HepG2 (cell line): ENCODE results near the gene SEC24A. TPM values are rescaled to one million over a fixed set of nuclear protein-coding genes. Genes with fewer than 3 reads are reported as not detected.

Experiments
- CREBL2 ChIP-seq: sonication (generic); formaldehyde crosslinking; IDR thresholded peaks from 2 replicates; pipeline ENCODE4 v1.8.1; 2023; ENCODE audit warnings: missing genetic modification reagents, mild to moderate bottlenecking, borderline replicate concordance
- E2F2 ChIP-seq: sonication (generic); formaldehyde crosslinking; IDR thresholded peaks from 2 replicates; pipeline ENCODE4 v1.4.0; 2020; ENCODE audit warnings: missing genetic modification reagents, borderline replicate concordance
- FOXA3 ChIP-seq: IDR thresholded peaks from 2 replicates; pipeline ENCODE4 v1.6.1; 2016; ENCODE audit warnings: missing genetic modification reagents, missing compliant biosample characterization
- GABPA ChIP-seq, 2 experiments: IDR thresholded peaks; 2 replicates each; pipeline ENCODE4 v1.6.1; 2011 to 2016; ENCODE audit warnings: low read depth in 2 of 2, low read length in 1 of 2, missing biosample characterization in 1 of 2, missing genetic modification characterization in 1 of 2
- HCFC1 ChIP-seq: fragments of 150-350 bp; IDR thresholded peaks from 2 replicates; pipeline ENCODE4 v1.6.1; 2014; ENCODE audit warnings: low read depth, low read length
- JUND ChIP-seq: sonication (generic); formaldehyde crosslinking; IDR thresholded peaks from 2 replicates; pipeline ENCODE4 v1.8.0; 2022; ENCODE audit warnings: mild to moderate bottlenecking, missing genetic modification reagents
- LCORL ChIP-seq, 2 experiments: fragments of 450-650 bp in 1 of 2; sonication (generic) in 1 of 2; formaldehyde crosslinking in 1 of 2; IDR thresholded peaks; 2 replicates each; pipeline versions ENCODE4 v1.5.0 to v1.6.1; 2017 to 2020; ENCODE audit warnings: antibody characterized with exemption in 1 of 2, missing genetic modification reagents in 1 of 2
- MAFG ChIP-seq: sonication (generic); formaldehyde crosslinking; IDR thresholded peaks from 2 replicates; pipeline ENCODE4 v1.5.1; 2020; ENCODE audit warnings: mild to moderate bottlenecking, missing genetic modification reagents
- NKX3-1 ChIP-seq: sonication (generic); formaldehyde crosslinking; IDR thresholded peaks from 2 replicates; pipeline ENCODE4 v1.5.0; 2020; ENCODE audit warnings: missing genetic modification reagents
- PHF21A ChIP-seq: sonication (generic); formaldehyde crosslinking; IDR thresholded peaks from 2 replicates; pipeline ENCODE4 v1.5.0; 2020; ENCODE audit warnings: mild to moderate bottlenecking, missing genetic modification reagents
- PHF5A ChIP-seq: IDR thresholded peaks from one replicate; pipeline ENCODE4 v1.6.1; 2018; ENCODE audit warnings: low read depth, missing genetic modification reagents; ENCODE audit not compliant: unreplicated experiment
- ZBTB46 ChIP-seq: sonication (generic); formaldehyde crosslinking; IDR thresholded peaks from 2 replicates; pipeline ENCODE4 v1.4.0; 2020; ENCODE audit warnings: mild to moderate bottlenecking, missing genetic modification reagents, borderline replicate concordance
- ZNF224 ChIP-seq: sonication (generic); formaldehyde crosslinking; IDR thresholded peaks from 2 replicates; pipeline ENCODE4 v1.5.0; 2020; ENCODE audit warnings: mild to moderate bottlenecking, missing genetic modification reagents
- ZNF234 ChIP-seq: sonication (generic); formaldehyde crosslinking; conservative IDR thresholded peaks from 2 replicates; pipeline ENCODE4 v1.5.1; 2020; ENCODE audit warnings: mild to moderate bottlenecking, missing genetic modification reagents
- ZNF775 ChIP-seq: sonication (generic); formaldehyde crosslinking; IDR thresholded peaks from 2 replicates; pipeline ENCODE4 v1.4.0; 2020; ENCODE audit warnings: missing genetic modification reagents, mild to moderate bottlenecking, moderate library complexity, borderline replicate concordance
- ZNF780A ChIP-seq: sonication (generic); formaldehyde crosslinking; IDR thresholded peaks from 2 replicates; pipeline ENCODE4 v1.8.0; 2022; ENCODE audit warnings: mild to moderate bottlenecking, missing genetic modification reagents, moderate library complexity
- polyA plus RNA-seq, 8 experiments: library from polyadenylated mRNA; depleted of rRNA in 3 of 8; stranded (reverse) in 7 of 8; unstranded in 1 of 8; fragments of >200 nt; fragmentation: Illumina TruSeq in 4 of 8; extraction: Trizol in 4 of 8; gene quantifications; 2 replicates each; pipeline versions ENCODE4 v1.2.1 to v1.2.3, GENCODE V29; 2011 to 2016; ENCODE audit warnings: low read depth in 4 of 8, missing spikeins in 1 of 8, mixed read lengths in 1 of 8; ENCODE audit not compliant: insufficient read depth in 1 of 8
- total RNA-seq, 5 experiments: library from RNA; depleted of rRNA; stranded (reverse); fragments of >200 nt; fragmentation: Illumina TruSeq; extraction: Trizol; gene quantifications; 2 replicates each; pipeline ENCODE4 v1.2.3, GENCODE V29; 2016; ENCODE audit warnings: low read depth in 1 of 5
- TF ChIP-seq, protein P1 (sequence below): sonication (generic); formaldehyde crosslinking; IDR thresholded peaks from 2 replicates; pipeline ENCODE4 v1.4.0; 2020; ENCODE audit warnings: missing genetic modification reagents
- TF ChIP-seq, protein P2 (sequence below): sonication (generic); formaldehyde crosslinking; conservative IDR thresholded peaks from 2 replicates; pipeline ENCODE4 v1.4.0; 2020; ENCODE audit warnings: missing genetic modification reagents
- TF ChIP-seq, protein P3 (sequence below): sonication (generic); formaldehyde crosslinking; IDR thresholded peaks from 2 replicates; pipeline ENCODE4 v1.9.0; 2022; ENCODE audit warnings: missing genetic modification reagents, mild to moderate bottlenecking, borderline replicate concordance

SEC24A gene
- total and polyA plus RNA-seq, 2 of the 13 experiments (the other 11 are each of a cell fraction or from before 2014, with no cell fraction given), result 30.5 to 56.8 TPM

DNA sequence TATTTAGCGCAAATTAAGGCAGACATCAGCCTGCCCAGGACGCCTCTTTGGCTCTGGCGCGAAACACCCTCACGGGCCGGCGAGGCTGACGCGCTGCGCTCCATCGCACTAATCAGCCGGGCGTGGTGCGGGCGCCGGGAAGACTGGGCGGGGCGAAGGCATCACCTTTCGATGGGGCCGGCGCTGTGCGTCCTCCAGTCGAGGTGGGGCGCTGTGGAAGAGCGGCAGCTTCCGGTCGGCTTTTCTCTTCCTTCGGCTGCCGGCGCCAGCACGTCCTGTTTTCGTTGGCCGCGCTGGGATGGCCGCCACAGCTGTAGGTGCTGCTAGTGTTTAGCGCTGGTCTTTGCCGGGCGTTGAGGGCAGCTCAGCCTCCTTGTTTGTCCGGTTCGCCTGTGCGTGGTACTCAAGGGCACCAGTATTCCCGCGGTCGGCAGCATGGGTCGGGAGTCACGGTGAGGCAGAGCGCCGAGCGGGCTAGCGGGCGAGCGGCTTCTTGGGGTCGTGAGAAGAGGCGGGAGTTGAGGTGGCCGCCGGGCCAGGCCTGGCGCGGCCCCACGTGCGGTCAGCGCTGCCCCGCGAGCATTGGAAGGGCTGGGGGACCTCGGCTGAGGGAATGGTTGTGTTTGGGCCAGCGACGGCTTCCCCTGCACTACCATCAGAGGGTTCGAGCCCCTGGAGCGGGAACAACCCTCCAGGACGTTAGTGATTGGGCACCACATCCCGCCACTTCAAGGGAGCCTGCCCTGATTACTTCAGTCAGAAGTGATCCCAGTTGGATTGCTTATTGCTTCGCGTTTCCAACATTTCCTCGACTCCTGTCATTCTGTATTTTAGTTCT, 110.1 kb downstream of the SEC24A start, which contains the start of gene DDX46 (continued):
- TF ChIP-seq ZNF780A, result peak; percentile 81; the same call in 1 of the 2 replicates
- TF ChIP-seq PHF21A (CRISPR knock-in tag), result peak; percentile 80
- peak; percentile 97 for TF ChIP-seq GABPA (IDR thresholded peaks at IDR 0.05; ENCODE audit: low read depth, low read length)
- TF ChIP-seq GABPA (CRISPR knock-in tag; IDR thresholded peaks at IDR 0.05; ENCODE audit: low read depth), result peak; percentile 98
- no peak for TF ChIP-seq CREBL2
- no peak for TF ChIP-seq MAFG (CRISPR knock-in tag)
- TF ChIP-seq NKX3-1 (CRISPR knock-in tag), result no peak
- TF ChIP-seq ZBTB46 (CRISPR knock-in tag), result peak; percentile 41; the same call in 1 of the 2 replicates
- no peak for TF ChIP-seq JUND (CRISPR knock-in tag)
- TF ChIP-seq LCORL (IDR thresholded peaks at IDR 0.05), result no peak
- peak; percentile 76 for TF ChIP-seq LCORL (CRISPR knock-in tag; IDR thresholded peaks at IDR 0.05)
- peak; percentile 71 for TF ChIP-seq FOXA3 (CRISPR knock-in tag)
- peak; percentile 58 for TF ChIP-seq PHF5A (CRISPR knock-in tag)
- peak; percentile 75; the same call in 1 of the 2 replicates for TF ChIP-seq ZNF234
- TF ChIP-seq HCFC1, result peak; percentile 63; the same call in 1 of the 2 replicates
- TF ChIP-seq, protein P1, sequence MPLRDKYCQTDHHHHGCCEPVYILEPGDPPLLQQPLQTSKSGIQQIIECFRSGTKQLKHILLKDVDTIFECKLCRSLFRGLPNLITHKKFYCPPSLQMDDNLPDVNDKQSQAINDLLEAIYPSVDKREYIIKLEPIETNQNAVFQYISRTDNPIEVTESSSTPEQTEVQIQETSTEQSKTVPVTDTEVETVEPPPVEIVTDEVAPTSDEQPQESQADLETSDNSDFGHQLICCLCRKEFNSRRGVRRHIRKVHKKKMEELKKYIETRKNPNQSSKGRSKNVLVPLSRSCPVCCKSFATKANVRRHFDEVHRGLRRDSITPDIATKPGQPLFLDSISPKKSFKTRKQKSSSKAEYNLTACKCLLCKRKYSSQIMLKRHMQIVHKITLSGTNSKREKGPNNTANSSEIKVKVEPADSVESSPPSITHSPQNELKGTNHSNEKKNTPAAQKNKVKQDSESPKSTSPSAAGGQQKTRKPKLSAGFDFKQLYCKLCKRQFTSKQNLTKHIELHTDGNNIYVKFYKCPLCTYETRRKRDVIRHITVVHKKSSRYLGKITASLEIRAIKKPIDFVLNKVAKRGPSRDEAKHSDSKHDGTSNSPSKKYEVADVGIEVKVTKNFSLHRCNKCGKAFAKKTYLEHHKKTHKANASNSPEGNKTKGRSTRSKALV (CRISPR knock-in tag), result peak; percentile 60; the same call in 1 of the 2 replicates
- TF ChIP-seq, protein P2, sequence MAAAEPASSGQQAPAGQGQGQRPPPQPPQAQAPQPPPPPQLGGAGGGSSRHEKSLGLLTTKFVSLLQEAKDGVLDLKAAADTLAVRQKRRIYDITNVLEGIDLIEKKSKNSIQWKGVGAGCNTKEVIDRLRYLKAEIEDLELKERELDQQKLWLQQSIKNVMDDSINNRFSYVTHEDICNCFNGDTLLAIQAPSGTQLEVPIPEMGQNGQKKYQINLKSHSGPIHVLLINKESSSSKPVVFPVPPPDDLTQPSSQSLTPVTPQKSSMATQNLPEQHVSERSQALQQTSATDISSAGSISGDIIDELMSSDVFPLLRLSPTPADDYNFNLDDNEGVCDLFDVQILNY, result peak; percentile 61; the same call in 1 of the 2 replicates
- peak; percentile 35; the same call in 1 of the 2 replicates for TF ChIP-seq ZNF775
- TF ChIP-seq E2F2, result peak; percentile 82; the same call in 1 of the 2 replicates
- TF ChIP-seq, protein P3, sequence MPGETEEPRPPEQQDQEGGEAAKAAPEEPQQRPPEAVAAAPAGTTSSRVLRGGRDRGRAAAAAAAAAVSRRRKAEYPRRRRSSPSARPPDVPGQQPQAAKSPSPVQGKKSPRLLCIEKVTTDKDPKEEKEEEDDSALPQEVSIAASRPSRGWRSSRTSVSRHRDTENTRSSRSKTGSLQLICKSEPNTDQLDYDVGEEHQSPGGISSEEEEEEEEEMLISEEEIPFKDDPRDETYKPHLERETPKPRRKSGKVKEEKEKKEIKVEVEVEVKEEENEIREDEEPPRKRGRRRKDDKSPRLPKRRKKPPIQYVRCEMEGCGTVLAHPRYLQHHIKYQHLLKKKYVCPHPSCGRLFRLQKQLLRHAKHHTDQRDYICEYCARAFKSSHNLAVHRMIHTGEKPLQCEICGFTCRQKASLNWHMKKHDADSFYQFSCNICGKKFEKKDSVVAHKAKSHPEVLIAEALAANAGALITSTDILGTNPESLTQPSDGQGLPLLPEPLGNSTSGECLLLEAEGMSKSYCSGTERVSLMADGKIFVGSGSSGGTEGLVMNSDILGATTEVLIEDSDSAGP (CRISPR knock-in tag), result peak; percentile 95; the same call in 1 of the 2 replicates
- peak; percentile 64; the same call in 1 of the 2 replicates for TF ChIP-seq ZNF224 (CRISPR knock-in tag)
